Endothelial cell (in vitro differentiated cells): ENCODE data around the gene DACT3. TPM values are rescaled to one million over a fixed set of nuclear protein-coding genes. Genes with fewer than 3 reads are reported as not detected.

Experiments used
- DNase-seq: peaks from one replicate; pipeline ENCODE4 v3.0.0; 2021; ENCODE audit warnings: low spot score
- H3K27ac Mint-ChIP-seq: one replicate; pipeline ENCODE4 v1.8.0; 2021; ENCODE audit warnings: mixed read lengths, inconsistent platforms; ENCODE audit not compliant: unreplicated experiment
- H3K27me3 Mint-ChIP-seq: one replicate; pipeline ENCODE4 v1.8.0; 2021; ENCODE audit warnings: mild to moderate bottlenecking, moderate library complexity, mixed read lengths, inconsistent platforms; ENCODE audit not compliant: unreplicated experiment
- H3K36me3 Mint-ChIP-seq: one replicate; pipeline ENCODE4 v1.8.0; 2021; ENCODE audit warnings: mild to moderate bottlenecking, low read depth, mixed read lengths, inconsistent platforms; ENCODE audit not compliant: unreplicated experiment
- H3K4me1 Mint-ChIP-seq: one replicate; pipeline ENCODE4 v1.8.0; 2021; ENCODE audit warnings: mild to moderate bottlenecking, mixed read lengths, inconsistent platforms; ENCODE audit not compliant: unreplicated experiment
- H3K4me3 Mint-ChIP-seq: one replicate; pipeline ENCODE4 v1.8.0; 2021; ENCODE audit warnings: mild to moderate bottlenecking, mixed read lengths, inconsistent platforms; ENCODE audit not compliant: unreplicated experiment
- H3K9me3 Mint-ChIP-seq: one replicate; pipeline ENCODE4 v1.8.0; 2021; ENCODE audit warnings: mixed read lengths, inconsistent platforms; ENCODE audit not compliant: unreplicated experiment
- total RNA-seq: library from RNA; stranded (reverse); fragmentation: NEBNext Ultra II Directional; extraction: Animal tissue kit (Norgen Biotek cat#: 25700); gene quantifications from one replicate; pipeline ENCODE4 v1.2.1, GENCODE V29; 2021; ENCODE audit not compliant: unreplicated experiment
- TF ChIP-seq, protein P1 (sequence below): fragments of 200-600 bp; sonication (generic); IDR thresholded peaks from one replicate; pipeline ENCODE4 v1.5.0; 2021; ENCODE audit warnings: antibody characterized with exemption; ENCODE audit not compliant: unreplicated experiment

Gene DACT3
- total RNA-seq, 1 donor from 2014 or later: 1.1 TPM

DNA sequence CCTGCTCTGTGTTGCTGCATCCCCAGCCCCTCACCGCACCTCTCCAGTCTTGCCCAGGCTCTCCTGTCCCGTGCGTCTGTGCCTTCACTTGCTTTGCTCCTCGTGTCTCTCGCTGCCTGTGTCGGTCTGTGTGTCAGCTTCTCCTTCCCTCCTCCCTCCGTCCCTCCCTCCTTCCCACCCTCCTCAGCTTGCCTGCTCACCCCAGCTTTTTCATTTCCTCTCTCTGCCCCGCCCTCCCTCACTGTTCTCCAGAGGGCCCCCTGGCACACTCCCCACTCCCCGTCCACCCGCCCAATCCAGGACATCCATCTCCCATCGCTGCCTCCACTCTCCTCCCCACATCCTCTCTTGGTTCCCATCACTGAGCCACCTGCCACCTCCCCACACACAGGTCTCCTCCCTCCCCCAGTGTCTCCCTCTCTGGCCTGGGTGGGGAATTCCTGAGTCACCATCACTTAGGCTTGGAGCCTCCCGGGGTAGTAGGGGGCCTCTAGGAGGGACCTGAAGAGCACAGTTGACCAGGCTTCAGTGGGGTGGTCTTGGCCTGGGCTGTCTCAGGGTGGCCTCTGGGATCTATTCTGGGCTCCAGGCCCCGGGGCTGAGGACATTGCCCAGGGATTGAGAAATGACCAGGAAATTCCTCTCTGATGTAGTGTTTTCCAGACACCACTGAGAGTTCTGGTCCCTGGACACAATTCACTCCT, 35.9 kb downstream of the DACT3 start, which contains the start of gene PTGIR:
Gene PTGIR (minus strand): TSS at position 132 of the 704 bp plus-strand sequence. CDS start 864 bp downstream, outside the sequence.
- H3K9me3 Mint-ChIP-seq: no peaks in the 10 kb centered on the region
- no peaks in the 10 kb centered on the region for H3K36me3 Mint-ChIP-seq
- H3K4me3 Mint-ChIP-seq: no peak within 1 kb of the TSS
- TF ChIP-seq, protein P1, sequence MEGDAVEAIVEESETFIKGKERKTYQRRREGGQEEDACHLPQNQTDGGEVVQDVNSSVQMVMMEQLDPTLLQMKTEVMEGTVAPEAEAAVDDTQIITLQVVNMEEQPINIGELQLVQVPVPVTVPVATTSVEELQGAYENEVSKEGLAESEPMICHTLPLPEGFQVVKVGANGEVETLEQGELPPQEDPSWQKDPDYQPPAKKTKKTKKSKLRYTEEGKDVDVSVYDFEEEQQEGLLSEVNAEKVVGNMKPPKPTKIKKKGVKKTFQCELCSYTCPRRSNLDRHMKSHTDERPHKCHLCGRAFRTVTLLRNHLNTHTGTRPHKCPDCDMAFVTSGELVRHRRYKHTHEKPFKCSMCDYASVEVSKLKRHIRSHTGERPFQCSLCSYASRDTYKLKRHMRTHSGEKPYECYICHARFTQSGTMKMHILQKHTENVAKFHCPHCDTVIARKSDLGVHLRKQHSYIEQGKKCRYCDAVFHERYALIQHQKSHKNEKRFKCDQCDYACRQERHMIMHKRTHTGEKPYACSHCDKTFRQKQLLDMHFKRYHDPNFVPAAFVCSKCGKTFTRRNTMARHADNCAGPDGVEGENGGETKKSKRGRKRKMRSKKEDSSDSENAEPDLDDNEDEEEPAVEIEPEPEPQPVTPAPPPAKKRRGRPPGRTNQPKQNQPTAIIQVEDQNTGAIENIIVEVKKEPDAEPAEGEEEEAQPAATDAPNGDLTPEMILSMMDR: no peak
- DNase-seq: no peak
- H3K27ac Mint-ChIP-seq: no peak within 1 kb of the TSS
- H3K27me3 Mint-ChIP-seq: peaks cover 6% of the 10 kb centered on the region
- H3K4me1 Mint-ChIP-seq: peaks cover 4% of the 10 kb centered on the region

DNA sequence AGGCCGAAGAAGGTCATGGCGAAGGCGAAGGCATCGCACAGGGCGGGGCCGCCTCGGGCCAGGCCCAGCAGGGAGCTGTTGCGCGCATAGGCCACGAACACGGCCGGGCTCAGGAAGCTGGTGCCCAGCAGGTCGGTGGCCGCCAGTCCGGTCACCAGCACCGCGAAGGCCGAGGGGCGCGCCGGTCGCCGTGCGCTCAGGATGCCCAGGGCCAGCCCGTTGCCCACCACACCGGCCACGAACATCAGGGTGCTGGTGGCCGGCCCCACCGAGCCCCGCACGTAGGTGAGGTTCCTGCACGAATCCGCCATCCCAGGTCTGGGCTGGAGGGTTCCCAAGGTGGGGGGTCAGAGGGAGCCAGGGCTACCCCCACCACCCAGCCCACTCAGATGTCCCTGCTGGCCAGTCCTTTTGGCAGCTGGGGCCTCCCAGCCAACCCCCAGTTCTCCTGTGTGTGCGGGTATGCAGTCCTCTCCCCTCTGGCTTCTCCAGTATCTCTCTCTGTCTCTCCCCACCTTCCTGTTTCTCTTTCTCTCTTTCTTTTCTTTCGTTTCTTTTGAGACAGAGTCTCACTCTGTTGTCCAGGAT, 37.0 kb downstream of the DACT3 start:
- Mint-ChIP-seq H3K36me3 (no peaks in the 10 kb centered on the region), H3K4me3 (no peak overlapping the region), H3K4me1 (no peaks in the 10 kb centered on the region), H3K27me3 (peaks cover 6% of the 10 kb centered on the region), H3K9me3 (no peaks in the 10 kb centered on the region), H3K27ac (no peak overlapping the region)
- TF ChIP-seq, protein P1: no peak
- DNase-seq: no peak

DNA sequence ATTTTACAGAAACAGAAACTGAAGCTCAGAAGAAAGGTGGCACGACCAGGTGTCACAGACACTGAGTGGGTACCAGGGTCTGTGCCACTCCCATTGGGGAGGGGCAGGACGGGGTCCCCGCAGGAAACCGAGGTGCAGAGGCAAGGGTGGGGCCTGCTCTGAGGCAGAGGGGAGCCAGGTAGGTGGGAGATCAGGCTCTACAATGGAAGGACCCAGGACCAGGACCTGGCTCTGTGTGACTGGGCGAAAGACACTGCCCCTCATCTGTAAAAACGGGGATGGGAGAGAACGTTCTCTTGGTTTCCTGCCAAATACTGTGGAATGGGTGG, 38.9 kb downstream of the DACT3 start:
- no peaks in the 10 kb centered on the region for H3K9me3 Mint-ChIP-seq
- no peaks in the 10 kb centered on the region for H3K4me1 Mint-ChIP-seq
- H3K27ac Mint-ChIP-seq: no peak overlapping the region
- H3K27me3 Mint-ChIP-seq: peaks cover 4% of the 10 kb centered on the region
- H3K36me3 Mint-ChIP-seq: no peaks in the 10 kb centered on the region
- TF ChIP-seq, protein P1: no peak
- H3K4me3 Mint-ChIP-seq: no peak overlapping the region
- DNase-seq: no peak

DNA sequence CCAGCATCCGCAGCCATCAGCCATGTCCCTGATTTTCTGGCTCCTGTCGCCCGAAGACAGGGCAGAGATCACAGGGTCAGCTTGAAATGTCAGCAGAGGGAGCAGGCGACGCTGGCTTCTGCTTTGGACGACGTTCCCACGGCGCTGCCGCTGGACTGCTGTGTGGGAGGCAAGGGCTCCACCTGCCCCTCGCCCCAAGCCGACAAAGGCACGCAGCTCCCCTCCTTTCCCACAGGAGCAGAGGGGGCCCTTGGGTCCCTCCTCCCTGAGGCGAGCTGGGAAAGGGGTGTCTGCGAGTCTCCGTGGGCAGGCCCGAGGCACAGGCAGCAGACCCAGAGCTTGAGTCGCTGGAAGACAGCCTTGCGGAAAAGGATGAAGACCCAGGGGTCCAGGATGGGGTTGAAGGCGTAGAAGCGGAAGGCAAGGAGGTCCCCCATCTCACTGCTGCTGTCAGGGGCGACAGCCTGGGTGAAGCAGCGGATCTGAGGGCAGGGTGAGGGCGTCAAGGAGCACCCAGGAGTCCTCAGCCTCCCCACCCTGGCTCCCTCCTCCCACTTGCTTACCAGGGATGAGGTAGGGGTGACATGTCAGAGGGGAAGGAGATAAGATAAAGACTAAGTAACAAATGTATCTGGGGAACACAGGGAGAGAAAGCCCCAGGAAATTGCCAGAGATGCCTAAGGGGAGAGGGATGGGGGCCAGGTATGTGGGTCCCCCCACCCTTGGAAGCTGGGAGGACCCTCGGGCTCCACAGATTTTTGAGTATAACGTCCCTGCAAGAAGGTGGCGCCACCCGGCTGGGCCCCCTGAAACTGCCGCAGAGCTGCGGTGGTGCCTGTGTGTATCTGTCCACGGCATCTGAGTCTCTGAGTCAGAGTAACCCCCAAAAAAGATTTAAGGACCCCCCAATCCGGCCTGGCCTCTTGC, 39.5 kb downstream of the DACT3 start:
- Mint-ChIP-seq H3K9me3 (no peaks in the 10 kb centered on the region), H3K27ac (no peak overlapping the region), H3K27me3 (peaks cover 8% of the 10 kb centered on the region), H3K36me3 (no peaks in the 10 kb centered on the region), H3K4me3 (no peak overlapping the region), H3K4me1 (peaks cover 3% of the 10 kb centered on the region)
- TF ChIP-seq, protein P1: no peak
- DNase-seq: no peak
